H1 (cell line): ENCODE measurements around the gene WDR44. TPM values are rescaled to one million over a fixed set of nuclear protein-coding genes. Genes with fewer than 3 reads are reported as not detected.

Source experiments
- CHD7 ChIP-seq: fragments of 300-600 bp; sonication (generic); IDR thresholded peaks from 2 replicates; pipeline ENCODE4 v1.7.1; 2012; ENCODE audit warnings: low read length, moderate library complexity, mild to moderate bottlenecking, inconsistent platforms; ENCODE audit not compliant: insufficient replicate concordance
- JUND ChIP-seq: IDR thresholded peaks from 2 replicates; pipeline ENCODE4 v1.6.1; 2011; ENCODE audit warnings: mild to moderate bottlenecking, improper control_type of control experiment, low read length
- polyA plus RNA-seq, 7 experiments: library from polyadenylated mRNA; depleted of rRNA in 3 of 7; stranded (reverse) in 5 of 7; unstranded in 2 of 7; fragments of >200 nt in 5 of 7; fragments of 200-250 nt in 2 of 7; gene quantifications; 1 replicate in 5 of 7; 2 replicates in 1 of 7; 4 replicates in 1 of 7; pipeline versions ENCODE4 v1.2.1 to v1.2.3, GENCODE V29; 2011 to 2013; ENCODE audit warnings: missing spikeins in 2 of 7, mixed read lengths in 2 of 7
- total RNA-seq: library from RNA; stranded (reverse); fragmentation: NEBNext Ultra II Directional; extraction: Animal tissue kit (Norgen Biotek cat#: 25700); gene quantifications from 2 replicates; pipeline ENCODE4 v1.2.1, GENCODE V29; 2021

The WDR44 gene
- total and polyA plus RNA-seq, 2 of the 8 experiments (the other 6 are each of a cell fraction or from before 2014, with no cell fraction given): 5.1 to 17.2 TPM

GRCh38 chrX:118496763-118497079 is 150.8 kb downstream of the WDR44 start (continued):
- TF ChIP-seq CHD7 (no peak), JUND (no peak)
